Colonic mucosa (tissue), 4 donors: ENCODE results near the gene FGGY. TPM values are rescaled to one million over a fixed set of nuclear protein-coding genes. Genes with fewer than 3 reads are reported as not detected.
A peak's percentile ranks its signal among the peaks of the same experiment; 100 is the strongest.

Source experiments
- DNase-seq: peaks from one replicate; pipeline ENCODE4 v3.0.0-alpha.2; 2020
- H3K27ac ChIP-seq: fragments of 200-600 bp; one replicate; pipeline ENCODE4 v1.8.0; 2021
- H3K27me3 ChIP-seq: fragments of 200-600 bp; one replicate; pipeline ENCODE4 v1.8.0; 2021
- H3K36me3 ChIP-seq: fragments of 200-600 bp; one replicate; pipeline ENCODE4 v1.8.0; 2021
- H3K4me1 ChIP-seq: fragments of 200-600 bp; one replicate; pipeline ENCODE4 v1.8.0; 2021; ENCODE audit warnings: mild to moderate bottlenecking
- H3K4me3 ChIP-seq: fragments of 200-600 bp; one replicate; pipeline ENCODE4 v1.8.0; 2021
- H3K9ac ChIP-seq, 2 donors: one replicate each; pipeline ENCODE4 v1.7.0; 2013; ENCODE audit warnings: control low read depth in 2 of 2, low read depth in 2 of 2, low read length in 2 of 2
- H3K9me3 ChIP-seq: fragments of 200-600 bp; one replicate; pipeline ENCODE4 v1.8.0; 2021
- intact Hi-C: fragments of 100-400 bp; cut with DNase I; formaldehyde crosslinking; loops from one replicate; pipeline ENCODE4 v1.14.1; 2022
- total RNA-seq, 2 donors: library from RNA; stranded (reverse); fragmentation: NEBNext Ultra II Directional in 1 of 2; extraction: Animal tissue kit (Norgen Biotek cat#: 25700) in 1 of 2; gene quantifications; one replicate each; pipeline ENCODE4 v1.2.1, GENCODE V29; 2021
- TF ChIP-seq, protein P1 (sequence below): fragments of 200-600 bp; IDR thresholded peaks from one replicate; pipeline ENCODE4 v1.8.0; 2022; ENCODE audit warnings: antibody characterized with exemption, mild to moderate bottlenecking
- donor health status: healthy.
- donor health status: DM: no; HTN: no; CAD: no.
- donor health status: DM: no; HTN: no; CAD: no.

FGGY gene
- total RNA-seq, 2 donors from 2014 or later, result 12.5 to 19.5 TPM

GRCh38 chr1:59522925-59523505 lies 226.1 kb downstream of the FGGY start:
- H3K9me3 ChIP-seq, result no peaks in the 10 kb centered on the region
- H3K27ac ChIP-seq, result peak overlapping the region; percentile 9
- no peaks in the 10 kb centered on the region for H3K36me3 ChIP-seq
- H3K27me3 ChIP-seq, result no peaks in the 10 kb centered on the region
- H3K9ac ChIP-seq, result no peak overlapping the region
- peak; percentile 59 for DNase-seq
- intact Hi-C loops, result no loop called here
- H3K4me3 ChIP-seq, result no peak overlapping the region
- peaks cover 5% of the 10 kb centered on the region for H3K4me1 ChIP-seq
- TF ChIP-seq, protein P1, sequence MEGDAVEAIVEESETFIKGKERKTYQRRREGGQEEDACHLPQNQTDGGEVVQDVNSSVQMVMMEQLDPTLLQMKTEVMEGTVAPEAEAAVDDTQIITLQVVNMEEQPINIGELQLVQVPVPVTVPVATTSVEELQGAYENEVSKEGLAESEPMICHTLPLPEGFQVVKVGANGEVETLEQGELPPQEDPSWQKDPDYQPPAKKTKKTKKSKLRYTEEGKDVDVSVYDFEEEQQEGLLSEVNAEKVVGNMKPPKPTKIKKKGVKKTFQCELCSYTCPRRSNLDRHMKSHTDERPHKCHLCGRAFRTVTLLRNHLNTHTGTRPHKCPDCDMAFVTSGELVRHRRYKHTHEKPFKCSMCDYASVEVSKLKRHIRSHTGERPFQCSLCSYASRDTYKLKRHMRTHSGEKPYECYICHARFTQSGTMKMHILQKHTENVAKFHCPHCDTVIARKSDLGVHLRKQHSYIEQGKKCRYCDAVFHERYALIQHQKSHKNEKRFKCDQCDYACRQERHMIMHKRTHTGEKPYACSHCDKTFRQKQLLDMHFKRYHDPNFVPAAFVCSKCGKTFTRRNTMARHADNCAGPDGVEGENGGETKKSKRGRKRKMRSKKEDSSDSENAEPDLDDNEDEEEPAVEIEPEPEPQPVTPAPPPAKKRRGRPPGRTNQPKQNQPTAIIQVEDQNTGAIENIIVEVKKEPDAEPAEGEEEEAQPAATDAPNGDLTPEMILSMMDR, result no peak

DNA sequence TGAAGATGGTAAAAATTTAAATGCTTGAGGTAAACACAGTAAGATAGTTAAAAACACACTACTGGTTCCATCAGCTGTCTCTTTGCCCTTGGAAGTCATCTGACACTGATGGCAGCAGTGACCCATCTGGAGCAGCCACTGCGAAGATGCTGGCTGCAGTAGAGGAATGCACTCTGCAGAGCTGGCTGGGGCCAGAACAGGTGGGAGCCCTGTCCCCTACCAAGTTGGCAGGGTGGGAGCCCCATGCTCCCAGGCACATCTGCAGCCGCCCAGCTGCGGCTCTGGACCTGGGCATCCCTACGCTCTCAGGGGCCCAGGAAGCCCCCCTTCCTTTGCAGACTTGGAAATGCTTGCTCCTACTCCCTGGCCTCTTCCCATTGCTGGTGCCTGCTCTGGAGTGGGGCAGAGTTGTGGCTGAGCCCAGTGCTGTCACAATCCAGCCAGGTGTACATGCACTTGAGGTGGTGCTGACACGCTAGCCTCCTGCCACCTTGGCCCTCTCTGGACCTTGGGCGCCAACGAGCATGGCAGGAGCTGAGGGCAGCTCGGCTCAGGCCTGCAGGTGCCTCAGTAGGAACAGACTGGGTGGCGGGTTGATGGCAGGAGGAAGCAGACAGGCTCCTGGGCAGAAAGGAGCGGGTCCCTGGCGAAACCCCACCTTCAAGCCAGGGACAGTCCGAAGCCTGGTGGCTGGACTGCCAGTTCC lies 227.0 kb downstream of the FGGY start:
- no peak for DNase-seq
- intact Hi-C loops, result no loop called here
- H3K4me3 ChIP-seq, result no peak overlapping the region
- peaks cover 5% of the 10 kb centered on the region for H3K4me1 ChIP-seq
- no peak overlapping the region for H3K27ac ChIP-seq
- H3K9ac ChIP-seq, result no peak overlapping the region
- no peaks in the 10 kb centered on the region for H3K36me3 ChIP-seq
- no peaks in the 10 kb centered on the region for H3K27me3 ChIP-seq
- TF ChIP-seq, protein P1, result no peak
- no peaks in the 10 kb centered on the region for H3K9me3 ChIP-seq

GRCh38 chr1:59526240-59526639 lies 229.3 kb downstream of the FGGY start:
- intact Hi-C loops, result no loop called here
- Histone ChIP-seq H3K4me1 (peaks cover 5% of the 10 kb centered on the region), H3K4me3 (no peak overlapping the region), H3K9me3 (no peaks in the 10 kb centered on the region), H3K27ac (no peak overlapping the region), H3K36me3 (no peaks in the 10 kb centered on the region), H3K27me3 (no peaks in the 10 kb centered on the region), H3K9ac (no peak overlapping the region)
- TF ChIP-seq, protein P1, result no peak
- DNase-seq, result no peak

GRCh38 chr1:59528471-59528870 lies 231.6 kb downstream of the FGGY start:
- H3K27ac ChIP-seq, result no peak overlapping the region
- H3K27me3 ChIP-seq, result no peaks in the 10 kb centered on the region
- intact Hi-C loops, result no loop called here
- TF ChIP-seq, protein P1, result no peak
- H3K4me3 ChIP-seq, result no peak overlapping the region
- no peaks in the 10 kb centered on the region for H3K9me3 ChIP-seq
- H3K36me3 ChIP-seq, result no peaks in the 10 kb centered on the region
- no peak for DNase-seq
- no peaks in the 10 kb centered on the region for H3K4me1 ChIP-seq
- no peak overlapping the region for H3K9ac ChIP-seq

- TF ChIP-seq, protein P1, result no peak
- intact Hi-C loops, result no loop called here
- no peak overlapping the region for H3K27ac ChIP-seq
- H3K27me3 ChIP-seq, result no peaks in the 10 kb centered on the region
- no peaks in the 10 kb centered on the region for H3K36me3 ChIP-seq
- no peaks in the 10 kb centered on the region for H3K4me1 ChIP-seq
- H3K9me3 ChIP-seq, result no peaks in the 10 kb centered on the region
- no peak for DNase-seq
- H3K4me3 ChIP-seq, result no peak overlapping the region
- no peak overlapping the region for H3K9ac ChIP-seq
Measured at GRCh38 chr1:59528900-59529299, 232.0 kb downstream of the FGGY start.
